Measurements from ENCODE around the gene CAPN5. TPM values are rescaled to one million over a fixed set of nuclear protein-coding genes. Genes with fewer than 3 reads are reported as not detected.

Gene CAPN5
- total RNA-seq, 1 experiment from 2014 or later: 22.3 TPM

GRCh38 chr11:77163271-77163670, 96.5 kb downstream of the CAPN5 start:
- CTCF ChIA-PET: no interaction called here
- H3K4me3 Mint-ChIP-seq (ENCODE audit: low read depth, unreplicated experiment): no peak overlapping the region
- BruUV-seq (replicated peaks): no TSS peak
- no peak for DNase-seq
- TF ChIP-seq CTCF (IDR thresholded peaks at IDR 0.05; ENCODE audit: unreplicated experiment): no peak
- peaks cover 46% of the 10 kb centered on the region for H3K27me3 Mint-ChIP-seq (ENCODE audit: unreplicated experiment)
- no peaks in the 10 kb centered on the region for H3K4me1 Mint-ChIP-seq (ENCODE audit: low read depth, unreplicated experiment)
- no peaks in the 10 kb centered on the region for H3K9me3 Mint-ChIP-seq (ENCODE audit: low read depth, unreplicated experiment)
- no peak overlapping the region for H3K27ac Mint-ChIP-seq (ENCODE audit: unreplicated experiment)
- H3K36me3 Mint-ChIP-seq (ENCODE audit: insufficient read depth, unreplicated experiment): no peaks in the 10 kb centered on the region
- intact Hi-C loops (cut with micrococcal nuclease; ENCODE audit: unreplicated experiment): no loop called here

GRCh38 chr11:77165066-77165465, 98.3 kb downstream of the CAPN5 start:
- CTCF ChIA-PET: no interaction called here
- no TSS peak for BruUV-seq (replicated peaks)
- Mint-ChIP-seq H3K9me3 (ENCODE audit: low read depth, unreplicated experiment) (no peaks in the 10 kb centered on the region), H3K36me3 (ENCODE audit: insufficient read depth, unreplicated experiment) (no peaks in the 10 kb centered on the region), H3K27ac (ENCODE audit: unreplicated experiment) (no peak overlapping the region), H3K4me3 (ENCODE audit: low read depth, unreplicated experiment) (no peak overlapping the region), H3K4me1 (ENCODE audit: low read depth, unreplicated experiment) (no peaks in the 10 kb centered on the region), H3K27me3 (ENCODE audit: unreplicated experiment) (peaks cover 35% of the 10 kb centered on the region)
- DNase-seq: no peak
- no peak for TF ChIP-seq CTCF (IDR thresholded peaks at IDR 0.05; ENCODE audit: unreplicated experiment)
- intact Hi-C loops (cut with micrococcal nuclease; ENCODE audit: unreplicated experiment): no loop called here

GRCh38 chr11:77166021-77166420, 99.2 kb downstream of the CAPN5 start:
- Mint-ChIP-seq H3K4me1 (ENCODE audit: low read depth, unreplicated experiment) (no peaks in the 10 kb centered on the region), H3K9me3 (ENCODE audit: low read depth, unreplicated experiment) (no peaks in the 10 kb centered on the region), H3K36me3 (ENCODE audit: insufficient read depth, unreplicated experiment) (no peaks in the 10 kb centered on the region), H3K4me3 (ENCODE audit: low read depth, unreplicated experiment) (no peak overlapping the region), H3K27me3 (ENCODE audit: unreplicated experiment) (peaks cover 35% of the 10 kb centered on the region), H3K27ac (ENCODE audit: unreplicated experiment) (no peak overlapping the region)
- CTCF ChIA-PET: no interaction called here
- BruUV-seq (replicated peaks): no TSS peak
- DNase-seq: no peak
- intact Hi-C loops (cut with micrococcal nuclease; ENCODE audit: unreplicated experiment): no loop called here
- no peak for TF ChIP-seq CTCF (IDR thresholded peaks at IDR 0.05; ENCODE audit: unreplicated experiment)

- no peak overlapping the region for H3K27ac Mint-ChIP-seq (ENCODE audit: unreplicated experiment)
- TF ChIP-seq CTCF (IDR thresholded peaks at IDR 0.05; ENCODE audit: unreplicated experiment): no peak
- CTCF ChIA-PET: interaction anchor here (2.2 kb wide), 1 partner anchor 40 kb away, joined by 5 read pairs; no protein-coding TSS in a partner anchor
- no peaks in the 10 kb centered on the region for H3K36me3 Mint-ChIP-seq (ENCODE audit: insufficient read depth, unreplicated experiment)
- H3K4me3 Mint-ChIP-seq (ENCODE audit: low read depth, unreplicated experiment): no peak overlapping the region
- intact Hi-C loops (cut with micrococcal nuclease; ENCODE audit: unreplicated experiment): no loop called here
- H3K4me1 Mint-ChIP-seq (ENCODE audit: low read depth, unreplicated experiment): no peaks in the 10 kb centered on the region
- no peak for DNase-seq
- H3K27me3 Mint-ChIP-seq (ENCODE audit: unreplicated experiment): peaks cover 27% of the 10 kb centered on the region
- no TSS peak for BruUV-seq (replicated peaks)
- H3K9me3 Mint-ChIP-seq (ENCODE audit: low read depth, unreplicated experiment): no peaks in the 10 kb centered on the region
Observed at GRCh38 chr11:77167111-77167626, 100.4 kb downstream of the CAPN5 start.

Data from Calu3 (cell line).